K562 (cell line): ENCODE results near the gene FTH1. TPM values are rescaled to one million over a fixed set of nuclear protein-coding genes. Genes with fewer than 3 reads are reported as not detected.
A peak's percentile ranks its signal among the peaks of the same experiment; 100 is the strongest.

ENCODE experiments used
- CBX1 ChIP-seq: sonication (generic); IDR thresholded peaks from 2 replicates; pipeline ENCODE4 v1.6.1; 2016; ENCODE audit warnings: antibody characterized with exemption, low read depth, mild to moderate bottlenecking
- CREB3 ChIP-seq: fragments of 450-650 bp; conservative IDR thresholded peaks from 2 replicates; pipeline ENCODE4 v1.6.1; 2016; ENCODE audit warnings: missing genetic modification characterization, low read depth, mild to moderate bottlenecking, missing compliant biosample characterization, moderate library complexity
- ELF2 ChIP-seq: fragments of 250-450 bp; sonication (Bioruptor Pico); IDR thresholded peaks from 2 replicates; pipeline ENCODE4 v1.5.0; 2021; ENCODE audit warnings: mild to moderate bottlenecking
- GMEB1 ChIP-seq: fragments of 250-450 bp; sonication (Bioruptor Pico); IDR thresholded peaks from 2 replicates; pipeline ENCODE4 v1.4.0; 2020; ENCODE audit warnings: mild to moderate bottlenecking
- NRF1 ChIP-seq, 2 experiments: fragments of 450-650 bp; IDR thresholded peaks in 1 of 2; conservative IDR thresholded peaks in 1 of 2; 2 replicates each; pipeline ENCODE4 v1.6.1; 2014; ENCODE audit warnings: mild to moderate bottlenecking in 2 of 2
- PML ChIP-seq: IDR thresholded peaks from 2 replicates; pipeline ENCODE4 v1.6.1; 2012; ENCODE audit warnings: low read length, inconsistent platforms
- TARDBP ChIP-seq: fragments of 450-650 bp; IDR thresholded peaks from 2 replicates; pipeline ENCODE4 v1.6.1; 2016
- XRCC5 ChIP-seq: fragments of 200-400 bp; formaldehyde crosslinking; IDR thresholded peaks from 2 replicates; pipeline ENCODE4 v1.6.1; 2017; ENCODE audit warnings: low read depth, mild to moderate bottlenecking, low read length
- ZNF146 ChIP-seq: IDR thresholded peaks from one replicate; pipeline ENCODE4 v1.6.1; 2018; ENCODE audit warnings: missing compliant biosample characterization; ENCODE audit not compliant: unreplicated experiment
- ZNF431 ChIP-seq: sonication (generic); formaldehyde crosslinking; IDR thresholded peaks from 2 replicates; pipeline ENCODE4 v1.8.0; 2022; ENCODE audit warnings: mild to moderate bottlenecking, missing genetic modification reagents
- polyA plus RNA-seq, 8 experiments: library from polyadenylated mRNA; depleted of rRNA in 4 of 8; stranded (reverse) in 5 of 8; unstranded in 3 of 8; fragments of >200 nt; fragmentation: Nextera tagmentation in 2 of 8; fragmentation: Illumina TruSeq in 1 of 8; extraction: Ambion mirVana in 2 of 8; extraction: Trizol in 1 of 8; gene quantifications; 2 replicates each; pipeline versions ENCODE4 v1.2.1 to v1.2.3, GENCODE V29; 2011 to 2014; ENCODE audit warnings: inconsistent platforms in 1 of 8, missing spikeins in 1 of 8
- total RNA-seq, 7 experiments: library from RNA; depleted of rRNA in 6 of 7; stranded (reverse); fragments of >200 nt in 6 of 7; fragmentation: Illumina TruSeq in 2 of 7; extraction: Trizol in 2 of 7; gene quantifications; 2 replicates each; pipeline versions ENCODE4 v1.2.1 to v1.2.3, GENCODE V29; 2011 to 2021; ENCODE audit warnings: low replicate concordance in 1 of 7
- TF ChIP-seq, protein P1 (sequence below): fragments of 250-450 bp; sonication (Bioruptor Pico); IDR thresholded peaks from 2 replicates; pipeline ENCODE4 v1.4.0; 2020
- TF ChIP-seq, protein P2 (sequence below), 2 experiments: IDR thresholded peaks; 2 replicates each; pipeline ENCODE4 v1.6.1; 2012; ENCODE audit warnings: improper control_type of control experiment in 2 of 2, low read depth in 2 of 2, low read length in 2 of 2, borderline replicate concordance in 1 of 2
- TF ChIP-seq, protein P3 (sequence below): fragments of 450-650 bp; IDR thresholded peaks from 2 replicates; pipeline ENCODE4 v1.6.1; 2017; ENCODE audit warnings: antibody characterized with exemption

FTH1 gene
- total and polyA plus RNA-seq, 9 of the 15 experiments (the other 6 are each of a cell fraction or from before 2014, with no cell fraction given), result 370 to 3,146 (median 802) TPM

- TF ChIP-seq, protein P1, sequence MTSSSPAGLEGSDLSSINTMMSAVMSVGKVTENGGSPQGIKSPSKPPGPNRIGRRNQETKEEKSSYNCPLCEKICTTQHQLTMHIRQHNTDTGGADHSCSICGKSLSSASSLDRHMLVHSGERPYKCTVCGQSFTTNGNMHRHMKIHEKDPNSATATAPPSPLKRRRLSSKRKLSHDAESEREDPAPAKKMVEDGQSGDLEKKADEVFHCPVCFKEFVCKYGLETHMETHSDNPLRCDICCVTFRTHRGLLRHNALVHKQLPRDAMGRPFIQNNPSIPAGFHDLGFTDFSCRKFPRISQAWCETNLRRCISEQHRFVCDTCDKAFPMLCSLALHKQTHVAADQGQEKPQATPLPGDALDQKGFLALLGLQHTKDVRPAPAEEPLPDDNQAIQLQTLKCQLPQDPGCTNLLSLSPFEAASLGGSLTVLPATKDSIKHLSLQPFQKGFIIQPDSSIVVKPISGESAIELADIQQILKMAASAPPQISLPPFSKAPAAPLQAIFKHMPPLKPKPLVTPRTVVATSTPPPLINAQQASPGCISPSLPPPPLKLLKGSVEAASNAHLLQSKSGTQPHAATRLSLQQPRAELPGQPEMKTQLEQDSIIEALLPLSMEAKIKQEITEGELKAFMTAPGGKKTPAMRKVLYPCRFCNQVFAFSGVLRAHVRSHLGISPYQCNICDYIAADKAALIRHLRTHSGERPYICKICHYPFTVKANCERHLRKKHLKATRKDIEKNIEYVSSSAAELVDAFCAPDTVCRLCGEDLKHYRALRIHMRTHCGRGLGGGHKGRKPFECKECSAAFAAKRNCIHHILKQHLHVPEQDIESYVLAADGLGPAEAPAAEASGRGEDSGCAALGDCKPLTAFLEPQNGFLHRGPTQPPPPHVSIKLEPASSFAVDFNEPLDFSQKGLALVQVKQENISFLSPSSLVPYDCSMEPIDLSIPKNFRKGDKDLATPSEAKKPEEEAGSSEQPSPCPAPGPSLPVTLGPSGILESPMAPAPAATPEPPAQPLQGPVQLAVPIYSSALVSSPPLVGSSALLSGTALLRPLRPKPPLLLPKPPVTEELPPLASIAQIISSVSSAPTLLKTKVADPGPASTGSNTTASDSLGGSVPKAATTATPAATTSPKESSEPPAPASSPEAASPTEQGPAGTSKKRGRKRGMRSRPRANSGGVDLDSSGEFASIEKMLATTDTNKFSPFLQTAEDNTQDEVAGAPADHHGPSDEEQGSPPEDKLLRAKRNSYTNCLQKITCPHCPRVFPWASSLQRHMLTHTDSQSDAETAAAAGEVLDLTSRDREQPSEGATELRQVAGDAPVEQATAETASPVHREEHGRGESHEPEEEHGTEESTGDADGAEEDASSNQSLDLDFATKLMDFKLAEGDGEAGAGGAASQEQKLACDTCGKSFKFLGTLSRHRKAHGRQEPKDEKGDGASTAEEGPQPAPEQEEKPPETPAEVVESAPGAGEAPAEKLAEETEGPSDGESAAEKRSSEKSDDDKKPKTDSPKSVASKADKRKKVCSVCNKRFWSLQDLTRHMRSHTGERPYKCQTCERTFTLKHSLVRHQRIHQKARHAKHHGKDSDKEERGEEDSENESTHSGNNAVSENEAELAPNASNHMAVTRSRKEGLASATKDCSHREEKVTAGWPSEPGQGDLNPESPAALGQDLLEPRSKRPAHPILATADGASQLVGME (CRISPR knock-in tag), result 0 out of 2 replicates have a peak, but pooled peaks have one; percentile 11
- TF ChIP-seq CBX1 (no peak), XRCC5 (no peak), PML (peak; percentile 65), CREB3 (tag) (peak; percentile 85), TARDBP (no peak), NRF1 (conservative IDR thresholded peaks at IDR 0.05 in 1 of 2, IDR thresholded peaks at IDR 0.05 in 1 of 2) (peak; percentile 24 to 37; a peak in 1 of 4 replicates), GMEB1 (CRISPR knock-in tag) (0 out of 2 replicates have a peak, but pooled peaks have one; percentile 19), ELF2 (no peak), ZNF146 (CRISPR knock-in tag) (no peak), ZNF431 (CRISPR knock-in tag) (0 out of 2 replicates have a peak, but pooled peaks have one; percentile 34)
- TF ChIP-seq, protein P2, sequence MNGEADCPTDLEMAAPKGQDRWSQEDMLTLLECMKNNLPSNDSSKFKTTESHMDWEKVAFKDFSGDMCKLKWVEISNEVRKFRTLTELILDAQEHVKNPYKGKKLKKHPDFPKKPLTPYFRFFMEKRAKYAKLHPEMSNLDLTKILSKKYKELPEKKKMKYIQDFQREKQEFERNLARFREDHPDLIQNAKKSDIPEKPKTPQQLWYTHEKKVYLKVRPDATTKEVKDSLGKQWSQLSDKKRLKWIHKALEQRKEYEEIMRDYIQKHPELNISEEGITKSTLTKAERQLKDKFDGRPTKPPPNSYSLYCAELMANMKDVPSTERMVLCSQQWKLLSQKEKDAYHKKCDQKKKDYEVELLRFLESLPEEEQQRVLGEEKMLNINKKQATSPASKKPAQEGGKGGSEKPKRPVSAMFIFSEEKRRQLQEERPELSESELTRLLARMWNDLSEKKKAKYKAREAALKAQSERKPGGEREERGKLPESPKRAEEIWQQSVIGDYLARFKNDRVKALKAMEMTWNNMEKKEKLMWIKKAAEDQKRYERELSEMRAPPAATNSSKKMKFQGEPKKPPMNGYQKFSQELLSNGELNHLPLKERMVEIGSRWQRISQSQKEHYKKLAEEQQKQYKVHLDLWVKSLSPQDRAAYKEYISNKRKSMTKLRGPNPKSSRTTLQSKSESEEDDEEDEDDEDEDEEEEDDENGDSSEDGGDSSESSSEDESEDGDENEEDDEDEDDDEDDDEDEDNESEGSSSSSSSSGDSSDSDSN (IDR thresholded peaks at IDR 0.05; ENCODE audit: borderline replicate concordance in 1 of 2, low read depth in 2 of 2, low read length in 2 of 2), result no peak
- TF ChIP-seq, protein P3, sequence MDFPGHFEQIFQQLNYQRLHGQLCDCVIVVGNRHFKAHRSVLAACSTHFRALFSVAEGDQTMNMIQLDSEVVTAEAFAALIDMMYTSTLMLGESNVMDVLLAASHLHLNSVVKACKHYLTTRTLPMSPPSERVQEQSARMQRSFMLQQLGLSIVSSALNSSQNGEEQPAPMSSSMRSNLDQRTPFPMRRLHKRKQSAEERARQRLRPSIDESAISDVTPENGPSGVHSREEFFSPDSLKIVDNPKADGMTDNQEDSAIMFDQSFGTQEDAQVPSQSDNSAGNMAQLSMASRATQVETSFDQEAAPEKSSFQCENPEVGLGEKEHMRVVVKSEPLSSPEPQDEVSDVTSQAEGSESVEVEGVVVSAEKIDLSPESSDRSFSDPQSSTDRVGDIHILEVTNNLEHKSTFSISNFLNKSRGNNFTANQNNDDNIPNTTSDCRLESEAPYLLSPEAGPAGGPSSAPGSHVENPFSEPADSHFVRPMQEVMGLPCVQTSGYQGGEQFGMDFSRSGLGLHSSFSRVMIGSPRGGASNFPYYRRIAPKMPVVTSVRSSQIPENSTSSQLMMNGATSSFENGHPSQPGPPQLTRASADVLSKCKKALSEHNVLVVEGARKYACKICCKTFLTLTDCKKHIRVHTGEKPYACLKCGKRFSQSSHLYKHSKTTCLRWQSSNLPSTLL, result no peak
Measured at GRCh38 chr11:61949169-61950034, 18.0 kb downstream of the FTH1 start (continued).
